SK-N-SH (cell line): ENCODE data around the gene GNAZ. TPM values are rescaled to one million over a fixed set of nuclear protein-coding genes. Genes with fewer than 3 reads are reported as not detected.

Experiments used
- CTCF ChIA-PET: fragments of 300-600, 350-600 bp; formaldehyde crosslinking; extraction: SDS; loops from one replicate; lab custom pipeline; 2021; lab: Yijun Ruan, JAX
- POLR2A ChIA-PET: fragments of 350-600 bp; sonication (Branson Sonifier 250); formaldehyde crosslinking; extraction: SDS; loops from one replicate; lab custom pipeline; 2020; ENCODE audit warnings: antibody characterized with exemption, inconsistent platforms; lab: Yijun Ruan, JAX
- DNase-seq: peaks from one replicate; pipeline ENCODE4 v3.0.0; 2012
- H2AFZ ChIP-seq: fragments of 200-600 bp; sonication (generic); 2 replicates; pipeline ENCODE4 v1.8.1; 2016; ENCODE audit warnings: antibody characterized with exemption, mild to moderate bottlenecking, low read depth
- H3F3A ChIP-seq: fragments of 200-600 bp; sonication (generic); replicated peaks from 2 replicates; pipeline ENCODE3; 2016; ENCODE audit warnings: antibody characterized with exemption, mild to moderate bottlenecking; ENCODE audit not compliant: insufficient read depth
- H3K27ac ChIP-seq, 2 experiments: fragments of 200-500 bp in 1 of 2; fragments of 200-600 bp in 1 of 2; sonication (Bioruptor generic) in 1 of 2; sonication (generic), shearing (Covaris generic) in 1 of 2; 2 replicates each; pipeline versions ENCODE4 v1.5.1 to v1.6.1; 2014 to 2016; ENCODE audit warnings: low read depth in 2 of 2, inconsistent platforms in 1 of 2, low read length in 1 of 2, mild to moderate bottlenecking in 1 of 2, mixed read lengths in 1 of 2
- H3K27me3 ChIP-seq: fragments of 200-600 bp; sonication (generic), shearing (Covaris generic); 2 replicates; pipeline ENCODE4 v1.6.1; 2016; ENCODE audit warnings: mixed run types; ENCODE audit not compliant: insufficient read depth
- H3K36me3 ChIP-seq, 2 experiments: fragments of 200-500 bp in 1 of 2; fragments of 200-600 bp in 1 of 2; sonication (Bioruptor generic) in 1 of 2; sonication (generic) in 1 of 2; replicated peaks in 1 of 2; 2 replicates each; pipeline versions ENCODE3 to v1.5.1; 2014 to 2016; ENCODE audit warnings: low read length in 1 of 2, mild to moderate bottlenecking in 1 of 2; ENCODE audit not compliant: insufficient read depth in 2 of 2, control insufficient read depth in 1 of 2
- H3K4me1 ChIP-seq, 2 experiments: fragments of 200-500 bp in 1 of 2; fragments of 200-600 bp in 1 of 2; sonication (Bioruptor generic) in 1 of 2; sonication (generic), shearing (Covaris generic) in 1 of 2; 2 replicates each; pipeline versions ENCODE4 v1.5.1 to v1.6.1; 2014 to 2016; ENCODE audit warnings: low read depth in 1 of 2, low read length in 1 of 2, mixed run types in 1 of 2; ENCODE audit not compliant: insufficient read depth in 2 of 2, control insufficient read depth in 1 of 2
- H3K4me2 ChIP-seq: fragments of 200-600 bp; sonication (generic), shearing (Covaris generic); 2 replicates; pipeline ENCODE4 v1.6.1; 2017; ENCODE audit warnings: mixed run types
- H3K4me3 ChIP-seq, 2 experiments: fragments of 200-500 bp in 1 of 2; fragments of 200-600 bp in 1 of 2; sonication (Bioruptor generic) in 1 of 2; sonication (generic), shearing (Covaris generic) in 1 of 2; 2 replicates each; pipeline versions ENCODE4 v1.5.1 to v1.8.1; 2014 to 2016; ENCODE audit warnings: low read depth in 2 of 2, inconsistent platforms in 1 of 2, low read length in 1 of 2, mild to moderate bottlenecking in 1 of 2, mixed read lengths in 1 of 2, moderate library complexity in 1 of 2
- H3K79me2 ChIP-seq: fragments of 200-600 bp; sonication (generic); 2 replicates; pipeline ENCODE4 v1.8.1; 2017; ENCODE audit warnings: mild to moderate bottlenecking; ENCODE audit not compliant: insufficient read depth
- H3K9ac ChIP-seq: fragments of 200-600 bp; sonication (generic); 2 replicates; pipeline ENCODE4 v1.6.1; 2017; ENCODE audit warnings: mixed run types
- H3K9me2 ChIP-seq: fragments of 200-600 bp; sonication (generic); 2 replicates; pipeline ENCODE4 v1.6.1; 2017; ENCODE audit warnings: mixed run types
- H3K9me3 ChIP-seq: fragments of 200-600 bp; sonication (generic); 2 replicates; pipeline ENCODE4 v1.6.1; 2017; ENCODE audit warnings: mixed run types, mild to moderate bottlenecking, moderate library complexity
- H4K20me1 ChIP-seq: fragments of 200-600 bp; sonication (generic); 2 replicates; pipeline ENCODE4 v1.6.1; 2017; ENCODE audit warnings: mild to moderate bottlenecking, mixed run types; ENCODE audit not compliant: insufficient read depth
- CHD2 ChIP-seq: fragments of 150-350 bp; IDR thresholded peaks from 2 replicates; pipeline ENCODE4 v1.6.1; 2018; ENCODE audit warnings: low read length; ENCODE audit not compliant: partially characterized antibody
- ELF1 ChIP-seq: IDR thresholded peaks from 2 replicates; pipeline ENCODE4 v1.4.0; 2012
- EZH2phosphoT487 ChIP-seq: fragments of 200-600 bp; sonication (generic); IDR thresholded peaks from 2 replicates; pipeline ENCODE4 v1.6.1; 2017; ENCODE audit warnings: low read depth, mixed run types, mild to moderate bottlenecking, antibody characterized with exemption, moderate library complexity, borderline replicate concordance
- FOSL2 ChIP-seq: IDR thresholded peaks from 2 replicates; pipeline ENCODE4 v1.4.0; 2012; ENCODE audit warnings: low read depth, mild to moderate bottlenecking, moderate library complexity, borderline replicate concordance
- FOXJ3 ChIP-seq: sonication (generic); formaldehyde crosslinking; IDR thresholded peaks from 2 replicates; pipeline ENCODE4 v1.5.1; 2020; ENCODE audit warnings: mild to moderate bottlenecking, missing genetic modification reagents
- JUND ChIP-seq: IDR thresholded peaks from 2 replicates; pipeline ENCODE4 v1.4.0; 2012
- MXI1 ChIP-seq: IDR thresholded peaks from 2 replicates; pipeline ENCODE4 v1.6.1; 2012; ENCODE audit warnings: mild to moderate bottlenecking, low read depth, low read length, improper control_type of control experiment
- NFIC ChIP-seq: IDR thresholded peaks from 2 replicates; pipeline ENCODE4 v1.4.0; 2012; ENCODE audit warnings: borderline replicate concordance
- NRF1 ChIP-seq: IDR thresholded peaks from 2 replicates; pipeline ENCODE4 v1.6.1; 2012; ENCODE audit warnings: low read depth, mild to moderate bottlenecking, low read length
- PBX3 ChIP-seq: IDR thresholded peaks from 2 replicates; pipeline ENCODE4; 2012
- RAD21 ChIP-seq: IDR thresholded peaks from 2 replicates; pipeline ENCODE4 v1.6.1; 2012; ENCODE audit warnings: mild to moderate bottlenecking, low read length
- RFX5 ChIP-seq: IDR thresholded peaks from 2 replicates; pipeline ENCODE4 v1.6.1; 2012; ENCODE audit warnings: mild to moderate bottlenecking, improper control_type of control experiment, low read length
- SIN3A ChIP-seq: IDR thresholded peaks from 2 replicates; pipeline ENCODE4 v1.6.1; 2012; ENCODE audit warnings: low read depth, mild to moderate bottlenecking, low read length, moderate library complexity, borderline replicate concordance
- SMC3 ChIP-seq: IDR thresholded peaks from 2 replicates; pipeline ENCODE4 v1.6.1; 2012; ENCODE audit warnings: low read depth, low read length, improper control_type of control experiment
- TAF1 ChIP-seq: IDR thresholded peaks from 2 replicates; pipeline ENCODE4 v1.6.1; 2012; ENCODE audit warnings: low read depth, mild to moderate bottlenecking, low read length, moderate library complexity, borderline replicate concordance
- USF2 ChIP-seq: fragments of 150-350 bp; IDR thresholded peaks from 2 replicates; pipeline ENCODE4 v1.6.1; 2017; ENCODE audit warnings: antibody characterized with exemption, low read length, low read depth, borderline replicate concordance
- YY1 ChIP-seq: IDR thresholded peaks from 2 replicates; pipeline ENCODE4 v1.4.0; 2012; ENCODE audit warnings: low read depth, mild to moderate bottlenecking
- WGBS: methylation state at CpG from one replicate; pipeline ENCODE4 v1.1.6; 2017; ENCODE audit warnings: low lambda C conversion rate; 5-methylcytosine and 5-hydroxymethylcytosine counted together
- polyA plus RNA-seq, 3 experiments: library from polyadenylated mRNA; depleted of rRNA; stranded (reverse); fragments of >200 nt; gene quantifications; 2 replicates each; pipeline ENCODE4 v1.2.3, GENCODE V29; 2012
- TF ChIP-seq, protein P1 (sequence below): fragments of 150-350 bp; IDR thresholded peaks from 2 replicates; pipeline ENCODE4 v1.6.1; 2016; ENCODE audit warnings: mild to moderate bottlenecking, low read depth, low read length

GNAZ gene
- polyA plus RNA-seq, 1 of the 3 experiments (the other 2 are of a cell fraction), result 6.5 TPM

GRCh38 chr22:23105304-23105703 lies 35.0 kb downstream of the GNAZ start (continued):
- TF ChIP-seq EZH2phosphoT487, result no peak
- no peak for TF ChIP-seq SIN3A
- TF ChIP-seq SMC3, result no peak
- TF ChIP-seq, protein P1, sequence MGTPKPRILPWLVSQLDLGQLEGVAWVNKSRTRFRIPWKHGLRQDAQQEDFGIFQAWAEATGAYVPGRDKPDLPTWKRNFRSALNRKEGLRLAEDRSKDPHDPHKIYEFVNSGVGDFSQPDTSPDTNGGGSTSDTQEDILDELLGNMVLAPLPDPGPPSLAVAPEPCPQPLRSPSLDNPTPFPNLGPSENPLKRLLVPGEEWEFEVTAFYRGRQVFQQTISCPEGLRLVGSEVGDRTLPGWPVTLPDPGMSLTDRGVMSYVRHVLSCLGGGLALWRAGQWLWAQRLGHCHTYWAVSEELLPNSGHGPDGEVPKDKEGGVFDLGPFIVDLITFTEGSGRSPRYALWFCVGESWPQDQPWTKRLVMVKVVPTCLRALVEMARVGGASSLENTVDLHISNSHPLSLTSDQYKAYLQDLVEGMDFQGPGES, result no peak
- TF ChIP-seq RFX5, result no peak
- no peak for TF ChIP-seq USF2
- no peak for TF ChIP-seq FOSL2

DNA sequence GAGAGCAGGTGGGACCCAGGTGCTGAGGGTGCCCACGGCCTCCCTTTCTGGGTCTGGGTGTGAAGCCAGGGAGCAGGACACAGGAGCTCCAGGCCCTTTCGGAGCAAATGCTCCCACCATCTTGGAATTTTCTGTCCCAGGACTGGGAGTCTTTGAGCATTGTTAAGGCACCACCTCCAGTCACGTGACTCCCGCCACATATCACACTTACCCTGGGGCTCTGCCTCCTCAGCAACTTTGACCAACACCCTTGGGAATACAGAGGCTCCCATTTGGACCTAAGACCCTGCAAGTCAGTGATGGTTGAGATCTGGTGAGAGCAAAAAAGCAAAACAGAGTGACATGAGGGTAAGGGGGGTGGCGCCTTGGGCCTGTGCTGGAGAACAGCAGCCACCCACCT lies 35.6 kb downstream of the GNAZ start:
- Histone ChIP-seq H3K27ac (no peak overlapping the region; a peak in 1 of 4 replicates), H3K27me3 (no peaks in the 10 kb centered on the region), H3K9me2 (no peaks in the 10 kb centered on the region), H3K4me2 (no peak overlapping the region), H3K79me2 (no peaks in the 10 kb centered on the region), H3K36me3 (no peaks in the 10 kb centered on the region), H3K4me3 (no peak overlapping the region), H3F3A (no peaks in the 10 kb centered on the region), H2AFZ (no peak overlapping the region), H3K9me3 (no peaks in the 10 kb centered on the region), H4K20me1 (no peaks in the 10 kb centered on the region), H3K9ac (no peak overlapping the region), H3K4me1 (peaks cover 0 to 80% of the 10 kb centered on the region in 2 experiments; a peak in 1 of 4 replicates)
- no peak for TF ChIP-seq MXI1
- no peak for TF ChIP-seq ELF1
- no peak for TF ChIP-seq JUND
- no peak for TF ChIP-seq TAF1
- no peak for TF ChIP-seq SMC3
- no peak for TF ChIP-seq NFIC
- no peak for TF ChIP-seq RAD21
- no peak for TF ChIP-seq FOXJ3 (CRISPR knock-in tag)
- TF ChIP-seq NRF1, result no peak
- no peak for TF ChIP-seq EZH2phosphoT487
- TF ChIP-seq PBX3, result no peak
- TF ChIP-seq CHD2, result no peak
- no peak for TF ChIP-seq RFX5
- no peak for TF ChIP-seq YY1
- TF ChIP-seq SIN3A, result no peak
- WGBS, result 88% methylated on average over 4 of the region's 5 CpGs
- ChIA-PET CTCF (interaction anchor here (1.3 to 3.4 kb wide), 2 partner anchors 12 to 146 kb away, joined by 3 to 12 read pairs; no protein-coding TSS in a partner anchor), POLR2A (no interaction called here)
- no peak for DNase-seq
